HCT116 (cell line): ENCODE measurements around the gene TRIM29. TPM values are rescaled to one million over a fixed set of nuclear protein-coding genes. Genes with fewer than 3 reads are reported as not detected.

Experiments used
- ATAC-seq: fragments of 200-7000 bp; cut with Tn5 transposase; 2 replicates; pipeline ENCODE4 v1.9.1; 2020; ENCODE audit warnings: mild to moderate bottlenecking, moderate library complexity
- BruUV-seq: library from RNA; stranded (reverse); fragments of 400-500 nt; replicated peaks from 2 replicates; lab custom pipeline; 2021; lab: Mats Ljungman, UMichigan
- CTCF ChIA-PET: fragments of 300-600 bp; sonication (Branson Sonifier 250); formaldehyde crosslinking; loops from one replicate; lab custom pipeline; 2021; ENCODE audit warnings: antibody characterized with exemption; lab: Charles Lee
- POLR2A ChIA-PET: fragments of 300-600, 350-600 bp; sonication (Branson Sonifier 250); formaldehyde crosslinking; loops from one replicate; lab custom pipeline; 2021; ENCODE audit warnings: antibody characterized with exemption; lab: Charles Lee
- RAD21 ChIA-PET, 2 experiments: fragments of 300-600 bp; sonication (Branson Sonifier 250); formaldehyde crosslinking; loops; one replicate each; lab custom pipeline; 2023; ENCODE audit warnings: low total read pairs in 2 of 2; ENCODE audit not compliant: uncharacterized antibody in 2 of 2, unreplicated experiment in 2 of 2, low non-redundant PET in 1 of 2; lab: Charles Lee
- DNase-seq: peaks from one replicate; pipeline ENCODE4 v3.0.0-alpha.2; 2010; ENCODE audit warnings: low read depth, low spot score
- H2AFZ ChIP-seq: fragments of 200-600 bp; shearing (Covaris generic), sonication (generic); 2 replicates; pipeline ENCODE4 v1.6.1; 2017; ENCODE audit warnings: low read depth, mixed run types, mixed read lengths, antibody characterized with exemption, low read length; ENCODE audit not compliant: poor library complexity, severe bottlenecking
- H3K27ac ChIP-seq: 2 replicates; pipeline ENCODE4 v1.5.1; 2012; ENCODE audit warnings: low read depth, low read length
- H3K27me3 ChIP-seq: fragments of 200-600 bp; sonication (generic); 2 replicates; pipeline ENCODE4 v1.6.1; 2016; ENCODE audit warnings: mixed run types, low read length, mixed read lengths; ENCODE audit not compliant: insufficient read depth
- H3K36me3 ChIP-seq, 2 experiments: fragments of 200-500 bp in 1 of 2; fragments of 200-600 bp in 1 of 2; sonication (Bioruptor generic) in 1 of 2; sonication (generic) in 1 of 2; 2 replicates each; pipeline versions ENCODE4 v1.5.1 to v1.6.1; 2014 to 2016; ENCODE audit warnings: low read length in 2 of 2, inconsistent platforms in 1 of 2, mixed read lengths in 1 of 2, mixed run types in 1 of 2; ENCODE audit not compliant: insufficient read depth in 2 of 2, control insufficient read depth in 1 of 2
- H3K4me1 ChIP-seq, 2 experiments: fragments of 200-600 bp in 1 of 2; sonication (generic) in 1 of 2; 2 replicates each; pipeline versions ENCODE4 v1.5.1 to v1.6.1; 2012 to 2017; ENCODE audit warnings: low read length in 2 of 2, inconsistent platforms in 1 of 2, mild to moderate bottlenecking in 1 of 2, mixed read lengths in 1 of 2, mixed run types in 1 of 2, moderate library complexity in 1 of 2; ENCODE audit not compliant: insufficient read depth in 2 of 2, control insufficient read depth in 1 of 2
- H3K4me2 ChIP-seq: fragments of 200-600 bp; sonication (generic); 2 replicates; pipeline ENCODE4 v1.6.1; 2017; ENCODE audit warnings: mixed run types, low read length, mixed read lengths
- H3K4me3 ChIP-seq, 2 experiments: fragments of 200-600 bp in 1 of 2; sonication (generic) in 1 of 2; replicated peaks in 1 of 2; 2 replicates each; pipeline ENCODE4 v1.5.1; 2011 to 2016; ENCODE audit warnings: low read length in 2 of 2, control low read depth in 1 of 2, low read depth in 1 of 2, mild to moderate bottlenecking in 1 of 2, mixed read lengths in 1 of 2, mixed run types in 1 of 2
- H3K79me2 ChIP-seq: fragments of 200-600 bp; sonication (generic); 2 replicates; pipeline ENCODE4 v1.6.1; 2017; ENCODE audit warnings: mild to moderate bottlenecking, mixed run types, low read length, moderate library complexity, mixed read lengths; ENCODE audit not compliant: insufficient read depth
- H3K9ac ChIP-seq: fragments of 200-600 bp; sonication (generic); 2 replicates; pipeline ENCODE4 v1.6.1; 2016; ENCODE audit warnings: low read length, mixed read lengths
- H3K9me2 ChIP-seq: fragments of 200-600 bp; sonication (generic), shearing (Covaris generic); 2 replicates; pipeline ENCODE4 v1.6.1; 2017; ENCODE audit warnings: mixed run types, mild to moderate bottlenecking, moderate library complexity; ENCODE audit not compliant: insufficient read depth
- H3K9me3 ChIP-seq, 2 experiments: fragments of 200-500 bp in 1 of 2; fragments of 200-600 bp in 1 of 2; sonication (Bioruptor generic) in 1 of 2; sonication (generic) in 1 of 2; 2 replicates each; pipeline ENCODE4 v1.6.1; 2014 to 2017; ENCODE audit warnings: low read length in 2 of 2, mixed read lengths in 2 of 2, inconsistent platforms in 1 of 2, low read depth in 1 of 2, mild to moderate bottlenecking in 1 of 2, mixed run types in 1 of 2, moderate library complexity in 1 of 2; ENCODE audit not compliant: control insufficient read depth in 1 of 2, insufficient read depth in 1 of 2
- H4K20me1 ChIP-seq: fragments of 200-600 bp; sonication (generic), shearing (Covaris generic); 2 replicates; pipeline ENCODE4 v1.6.1; 2017; ENCODE audit warnings: mixed run types, mild to moderate bottlenecking, moderate library complexity; ENCODE audit not compliant: insufficient read depth
- ATF3 ChIP-seq: IDR thresholded peaks from 2 replicates; pipeline ENCODE4 v1.6.1; 2012
- CEBPB ChIP-seq: IDR thresholded peaks from 2 replicates; pipeline ENCODE4 v1.6.1; 2012; ENCODE audit warnings: low read depth
- EGR1 ChIP-seq: IDR thresholded peaks from 2 replicates; pipeline ENCODE4 v1.6.1; 2012; ENCODE audit warnings: low read depth
- EZH2 ChIP-seq: fragments of 200-600 bp; sonication (generic); IDR thresholded peaks from 2 replicates; pipeline ENCODE4 v1.6.1; 2017; ENCODE audit warnings: antibody characterized with exemption, mixed run types
- EZH2phosphoT487 ChIP-seq: fragments of 200-600 bp; IDR thresholded peaks from 2 replicates; pipeline ENCODE4 v1.6.1; 2018; ENCODE audit warnings: antibody characterized with exemption, borderline replicate concordance
- JUND ChIP-seq: IDR thresholded peaks from 2 replicates; pipeline ENCODE4 v1.6.1; 2012
- POLR2A ChIP-seq: IDR thresholded peaks from 2 replicates; pipeline ENCODE4 v1.7.0; 2011; ENCODE audit warnings: borderline replicate concordance; ENCODE audit not compliant: insufficient read depth, insufficient read length; ENCODE audit errors: extremely low read depth
- SIN3A ChIP-seq: IDR thresholded peaks from 2 replicates; pipeline ENCODE4 v1.6.1; 2012; ENCODE audit warnings: low read depth
- intact Hi-C: fragments of 100-400 bp; cut with micrococcal nuclease; formaldehyde crosslinking; loops from 2 replicates; pipeline ENCODE4 v1.10.0; 2022
- total RNA-seq: library from RNA; stranded (reverse); gene quantifications from one replicate; pipeline ENCODE4 v1.2.1, GENCODE V29; 2021; ENCODE audit not compliant: unreplicated experiment

Gene TRIM29
- total RNA-seq, 1 experiment from 2014 or later, result 0.54 TPM

GRCh38 chr11:120147094-120147949, 9.4 kb upstream of the TRIM29 start:
- TF ChIP-seq ATF3, result no peak
- TF ChIP-seq EZH2phosphoT487, result no peak
- TF ChIP-seq JUND, result no peak
- no peak for TF ChIP-seq CEBPB
- TF ChIP-seq SIN3A, result no peak
- no peak overlapping the region for H3K4me2 ChIP-seq
- peaks cover 18% of the 10 kb centered on the region for H3K27me3 ChIP-seq
- no peak overlapping the region for H2AFZ ChIP-seq
- ChIA-PET CTCF (no interaction called here), RAD21 (no interaction called here), POLR2A (no interaction called here)
- ATAC-seq (peak; percentile 32), DNase-seq (no peak)
- intact Hi-C loops, result no loop called here
- H3K4me1 ChIP-seq, result no peaks in the 10 kb centered on the region
- no peaks in the 10 kb centered on the region for H3K9me3 ChIP-seq
- H3K9me2 ChIP-seq, result no peaks in the 10 kb centered on the region
- H3K79me2 ChIP-seq, result no peaks in the 10 kb centered on the region
- no peaks in the 10 kb centered on the region for H3K36me3 ChIP-seq
- BruUV-seq, result no TSS peak
- H4K20me1 ChIP-seq, result no peaks in the 10 kb centered on the region
- no peak overlapping the region for H3K27ac ChIP-seq
- no peak overlapping the region for H3K9ac ChIP-seq
- no peak overlapping the region for H3K4me3 ChIP-seq

- Histone ChIP-seq H3K9me3 (no peaks in the 10 kb centered on the region), H3K27me3 (peaks cover 18% of the 10 kb centered on the region), H3K9me2 (no peaks in the 10 kb centered on the region), H3K27ac (no peak overlapping the region), H4K20me1 (no peaks in the 10 kb centered on the region), H3K36me3 (no peaks in the 10 kb centered on the region), H3K9ac (no peak overlapping the region), H3K4me3 (no peak overlapping the region), H3K4me2 (no peak overlapping the region), H3K4me1 (no peaks in the 10 kb centered on the region), H3K79me2 (no peaks in the 10 kb centered on the region), H2AFZ (no peak overlapping the region)
- ATAC-seq (no peak), DNase-seq (no peak)
- CTCF ChIA-PET, result no interaction called here
- POLR2A ChIA-PET, result no interaction called here
- TF ChIP-seq EGR1, result no peak
- no peak for TF ChIP-seq CEBPB
- no peak for TF ChIP-seq ATF3
- TF ChIP-seq POLR2A, result no peak
- no peak for TF ChIP-seq EZH2
- no peak for TF ChIP-seq SIN3A
- BruUV-seq, result no TSS peak
- RAD21 ChIA-PET, result no interaction called here
- intact Hi-C loops, result no loop called here
These were observed 8.6 kb upstream of the TRIM29 start for GRCh38 chr11:120146413-120147093.
